SJCRH30 (cell line): Measurements from ENCODE around the gene OPRL1. TPM values are rescaled to one million over a fixed set of nuclear protein-coding genes. Genes with fewer than 3 reads are reported as not detected.
"Not testable (repeated sequence)": the region's sequence is repeated elsewhere in the genome, so short reads cannot be mapped to it uniquely, and the experiment has no call there.

ENCODE experiments used
- DNase-seq, 2 experiments: peaks; one replicate each; pipeline ENCODE4 v3.0.0-alpha.2; 2015 to 2020
- H3K27ac ChIP-seq: fragments of 250-450 bp; sonication (Bioruptor Pico); 2 replicates; pipeline ENCODE4 v1.5.1; 2020; ENCODE audit warnings: mild to moderate bottlenecking, moderate library complexity
- H3K27me3 ChIP-seq: fragments of 250-450 bp; sonication (Bioruptor Pico); 2 replicates; pipeline ENCODE4 v1.5.1; 2020; ENCODE audit warnings: mild to moderate bottlenecking, moderate library complexity
- H3K36me3 ChIP-seq: fragments of 250-450 bp; sonication (Bioruptor Pico); 2 replicates; pipeline ENCODE4 v1.5.1; 2020; ENCODE audit warnings: mild to moderate bottlenecking, moderate library complexity
- H3K4me1 ChIP-seq: fragments of 250-450 bp; sonication (Bioruptor Pico); 2 replicates; pipeline ENCODE4 v1.5.1; 2020; ENCODE audit warnings: mild to moderate bottlenecking, moderate library complexity
- H3K4me3 ChIP-seq: fragments of 250-450 bp; sonication (Bioruptor Pico); 2 replicates; pipeline ENCODE4 v1.5.1; 2020; ENCODE audit warnings: mild to moderate bottlenecking, moderate library complexity
- H3K9me3 ChIP-seq: fragments of 250-450 bp; sonication (Bioruptor Pico); replicated peaks from 2 replicates; pipeline ENCODE4 v1.5.1; 2020; ENCODE audit warnings: mild to moderate bottlenecking, moderate library complexity
- total RNA-seq: library from RNA; depleted of rRNA; stranded (reverse); fragments of >200 nt; shearing (Covaris generic); gene quantifications from 2 replicates; pipeline ENCODE4 v1.2.3, GENCODE V29; 2014

The OPRL1 gene
- total RNA-seq, 1 experiment from 2014 or later = 0.43 TPM

GRCh38 chr20:64079273-64080012, 439 bp upstream of the OPRL1 start, which contains the start of gene RGS19:
Gene RGS19, minus strand, starts transcription at chr20:64079518. Its CDS starts 2,632 bp downstream, at chr20:64076886.
- Histone ChIP-seq H3K27me3 (peaks cover 15% of the 10 kb centered on the region), H3K4me3 (peak within 1 kb of the TSS; percentile 73), H3K9me3 (no peaks in the 10 kb centered on the region), H3K36me3 (no peaks in the 10 kb centered on the region), H3K27ac (peak within 1 kb of the TSS; percentile 4; the same call in 1 of the 2 replicates), H3K4me1 (peaks cover 21% of the 10 kb centered on the region)
- peak; percentile 76 to 86 for DNase-seq

- DNase-seq = no peak
Observed at GRCh38 chr20:64080813-64081623, 1.1 kb downstream of the OPRL1 start.

GRCh38 chr20:64081624-64081964, 1.7 kb downstream of the OPRL1 start:
- no peaks in the 10 kb centered on the region for H3K36me3 ChIP-seq
- no peak overlapping the region for H3K4me3 ChIP-seq
- H3K9me3 ChIP-seq = 0 out of 2 replicates have a peak, but pooled peaks cover 4% of the 10 kb centered on the region
- no peak overlapping the region for H3K27ac ChIP-seq
- H3K27me3 ChIP-seq = peaks cover 35% of the 10 kb centered on the region
- H3K4me1 ChIP-seq = peaks cover 21% of the 10 kb centered on the region
- DNase-seq = no peak

More at GRCh38 chr20:64080813-64081623, 1.1 kb downstream of the OPRL1 start:
- H3K9me3 ChIP-seq = no peaks in the 10 kb centered on the region
- peaks cover 29% of the 10 kb centered on the region for H3K27me3 ChIP-seq
- no peak overlapping the region for H3K27ac ChIP-seq
- H3K36me3 ChIP-seq = no peaks in the 10 kb centered on the region
- H3K4me3 ChIP-seq = no peak overlapping the region
- peaks cover 21% of the 10 kb centered on the region for H3K4me1 ChIP-seq

- H3K27me3 ChIP-seq = peaks cover 35% of the 10 kb centered on the region
Observed at GRCh38 chr20:64082126-64082731, 2.3 kb downstream of the OPRL1 start.

GRCh38 chr20:64082820-64083377, 3.0 kb downstream of the OPRL1 start:
- Histone ChIP-seq H3K4me1 (peaks cover 18% of the 10 kb centered on the region), H3K27me3 (peaks cover 35% of the 10 kb centered on the region)

More at GRCh38 chr20:64082126-64082731, 2.3 kb downstream of the OPRL1 start:
- Histone ChIP-seq H3K36me3 (no peaks in the 10 kb centered on the region), H3K27ac (no peak overlapping the region), H3K9me3 (0 out of 2 replicates have a peak, but pooled peaks cover 4% of the 10 kb centered on the region), H3K4me3 (no peak overlapping the region), H3K4me1 (peaks cover 21% of the 10 kb centered on the region)
- DNase-seq = no peak

GRCh38 chr20:64083378-64083803, 3.5 kb downstream of the OPRL1 start:
- Histone ChIP-seq H3K4me1 (peaks cover 13% of the 10 kb centered on the region), H3K36me3 (no peaks in the 10 kb centered on the region), H3K27ac (no peak overlapping the region), H3K9me3 (0 out of 2 replicates have a peak, but pooled peaks cover 4% of the 10 kb centered on the region), H3K4me3 (no peak overlapping the region), H3K27me3 (peaks cover 35% of the 10 kb centered on the region)
- peak; percentile 46 to 54 for DNase-seq

More at GRCh38 chr20:64082820-64083377, 3.0 kb downstream of the OPRL1 start:
- Histone ChIP-seq H3K4me3 (no peak overlapping the region), H3K36me3 (no peaks in the 10 kb centered on the region), H3K9me3 (0 out of 2 replicates have a peak, but pooled peaks cover 4% of the 10 kb centered on the region), H3K27ac (no peak overlapping the region)
- DNase-seq = no peak

GRCh38 chr20:64083804-64084684, 4.2 kb downstream of the OPRL1 start, which contains the start of gene LKAAEAR1:
Gene LKAAEAR1, minus strand, starts transcription at chr20:64084398. Its CDS starts 179 bp downstream, at chr20:64084219.
- DNase-seq = no peak
- Histone ChIP-seq H3K9me3 (0 out of 2 replicates have a peak, but pooled peaks cover 4% of the 10 kb centered on the region), H3K27me3 (peaks cover 35% of the 10 kb centered on the region), H3K27ac (no peak within 1 kb of the TSS), H3K4me1 (peaks cover 9% of the 10 kb centered on the region; the same call in 1 of the 2 replicates), H3K4me3 (no peak within 1 kb of the TSS), H3K36me3 (no peaks in the 10 kb centered on the region)

- peaks cover 9% of the 10 kb centered on the region; the same call in 1 of the 2 replicates for H3K4me1 ChIP-seq
- no peak overlapping the region for H3K27ac ChIP-seq
- H3K27me3 ChIP-seq = peaks cover 35% of the 10 kb centered on the region
- H3K4me3 ChIP-seq = no peak overlapping the region
- H3K36me3 ChIP-seq = no peaks in the 10 kb centered on the region
- DNase-seq = no peak
- 0 out of 2 replicates have a peak, but pooled peaks cover 4% of the 10 kb centered on the region for H3K9me3 ChIP-seq
Observed at GRCh38 chr20:64084685-64085152, 4.8 kb downstream of the OPRL1 start.

- DNase-seq = no peak
- H3K27me3 ChIP-seq = peaks cover 33% of the 10 kb centered on the region
- H3K9me3 ChIP-seq = 0 out of 2 replicates have a peak, but pooled peaks cover 4% of the 10 kb centered on the region
- peaks cover 7% of the 10 kb centered on the region; the same call in 1 of the 2 replicates for H3K4me1 ChIP-seq
- no peak overlapping the region for H3K4me3 ChIP-seq
- no peaks in the 10 kb centered on the region for H3K36me3 ChIP-seq
- H3K27ac ChIP-seq = no peak overlapping the region
Observed at GRCh38 chr20:64086801-64087200, 6.9 kb downstream of the OPRL1 start.

GRCh38 chr20:64087226-64087825, 7.4 kb downstream of the OPRL1 start:
- H3K27ac ChIP-seq, H3K4me3 ChIP-seq, H3K36me3 ChIP-seq, H3K9me3 ChIP-seq, DNase-seq, H3K4me1 ChIP-seq: not testable (repeated sequence)
- H3K27me3 ChIP-seq = peaks cover 38% of the 10 kb centered on the region

- H3K4me1 ChIP-seq, H3K4me3 ChIP-seq, H3K27ac ChIP-seq, DNase-seq, H3K36me3 ChIP-seq, H3K9me3 ChIP-seq: not testable (repeated sequence)
- H3K27me3 ChIP-seq = peaks cover 39% of the 10 kb centered on the region
Observed at GRCh38 chr20:64088586-64088985, 8.7 kb downstream of the OPRL1 start.

- H3K36me3 ChIP-seq = no peaks in the 10 kb centered on the region
- H3K9me3 ChIP-seq = 0 out of 2 replicates have a peak, but pooled peaks cover 4% of the 10 kb centered on the region
- H3K27ac ChIP-seq = no peak overlapping the region
- no peak for DNase-seq
- H3K27me3 ChIP-seq = peaks cover 29% of the 10 kb centered on the region
- no peaks in the 10 kb centered on the region for H3K4me1 ChIP-seq
- H3K4me3 ChIP-seq = no peak overlapping the region
Observed at GRCh38 chr20:64090165-64090564, 10.3 kb downstream of the OPRL1 start.

GRCh38 chr20:64091340-64091739, 11.5 kb downstream of the OPRL1 start:
- Histone ChIP-seq H3K27ac (no peak overlapping the region), H3K4me1 (no peaks in the 10 kb centered on the region), H3K27me3 (peaks cover 19% of the 10 kb centered on the region), H3K4me3 (no peak overlapping the region), H3K36me3 (no peaks in the 10 kb centered on the region), H3K9me3 (0 out of 2 replicates have a peak, but pooled peaks cover 2% of the 10 kb centered on the region)
- no peak for DNase-seq
